CD4-positive, CD25-positive, alpha-beta regulatory T cell (primary cell): Measurements from ENCODE around the gene CISD2. TPM values are rescaled to one million over a fixed set of nuclear protein-coding genes. Genes with fewer than 3 reads are reported as not detected.
"Not testable (repeated sequence)": the region's sequence is repeated elsewhere in the genome, so short reads cannot be mapped to it uniquely, and the experiment has no call there.

Experiments
- ATAC-seq, 2 donors: fragments of 150-1000 bp; cut with Tn5 transposase; one replicate each; pipeline ENCODE4 v1.10.0; 2021; ENCODE audit warnings: low read depth in 2 of 2, moderate number of reproducible peaks in 2 of 2, moderate library complexity in 1 of 2
- DNase-seq, 3 donors: peaks; one replicate each; pipeline versions ENCODE4 v3.0.0 to v3.0.0-alpha.2; 2012 to 2022; ENCODE audit warnings: mixed read lengths in 1 of 3
- H3K27ac ChIP-seq: one replicate; pipeline ENCODE4 v1.7.0; 2013; ENCODE audit warnings: mild to moderate bottlenecking, low read length; ENCODE audit not compliant: insufficient read depth, poor library complexity, severe bottlenecking
- H3K27me3 ChIP-seq: one replicate; pipeline ENCODE4 v1.7.0; 2013; ENCODE audit warnings: low read length; ENCODE audit not compliant: control insufficient read depth, insufficient read depth
- H3K36me3 ChIP-seq: one replicate; pipeline ENCODE4 v1.7.0; 2013; ENCODE audit warnings: mild to moderate bottlenecking, low read length, moderate library complexity; ENCODE audit not compliant: control insufficient read depth, insufficient read depth
- H3K4me1 ChIP-seq: 2 replicates; pipeline ENCODE4 v1.7.0; 2013; ENCODE audit warnings: mild to moderate bottlenecking, low read length; ENCODE audit not compliant: insufficient read depth, control insufficient read depth, poor library complexity, severe bottlenecking
- H3K4me3 ChIP-seq: one replicate; pipeline ENCODE4 v1.7.0; 2013; ENCODE audit warnings: low read depth, mild to moderate bottlenecking, low read length, moderate library complexity
- H3K9me3 ChIP-seq, 2 experiments: 1 replicate in 1 of 2; 2 replicates in 1 of 2; pipeline ENCODE4 v1.7.0; 2013; ENCODE audit warnings: low read length in 2 of 2, mild to moderate bottlenecking in 1 of 2, moderate library complexity in 1 of 2; ENCODE audit not compliant: control insufficient read depth in 2 of 2
- H3K27ac Mint-ChIP-seq, 3 donors: one replicate each; pipeline ENCODE4 v1.8.0; 2020 to 2022; ENCODE audit warnings: mild to moderate bottlenecking in 3 of 3, mixed read lengths in 3 of 3, moderate library complexity in 2 of 3
- H3K27me3 Mint-ChIP-seq: one replicate; pipeline ENCODE4 v1.8.0; 2022; ENCODE audit warnings: mild to moderate bottlenecking, mixed read lengths
- H3K36me3 Mint-ChIP-seq: one replicate; pipeline ENCODE4 v1.8.0; 2020; ENCODE audit warnings: mixed read lengths
- H3K4me1 Mint-ChIP-seq, 4 donors: one replicate each; pipeline ENCODE4 v1.8.0; 2020 to 2022; ENCODE audit warnings: mixed read lengths in 4 of 4, mild to moderate bottlenecking in 1 of 4
- H3K4me3 Mint-ChIP-seq, 4 donors: one replicate each; pipeline ENCODE4 v1.8.0; 2020 to 2022; ENCODE audit warnings: mild to moderate bottlenecking in 4 of 4, mixed read lengths in 4 of 4, moderate library complexity in 3 of 4
- H3K9me3 Mint-ChIP-seq, 7 donors: one replicate each; pipeline ENCODE4 v1.8.0; 2020 to 2022; ENCODE audit warnings: mixed read lengths in 7 of 7, mild to moderate bottlenecking in 3 of 7, moderate library complexity in 2 of 7
- polyA plus RNA-seq, 4 donors: library from polyadenylated mRNA; unstranded; fragments of 300-500 nt; fragmentation: Illumina TruSeq; gene quantifications; one replicate each; pipeline ENCODE4 v1.2.3, GENCODE V29; 2021
- total RNA-seq: library from RNA; stranded (reverse); gene quantifications from one replicate; pipeline ENCODE4 v1.2.3, GENCODE V29; 2022

CISD2 gene
- total and polyA plus RNA-seq, 5 donors from 2014 or later, result 17.6 to 42.3 (median 30.2) TPM

GRCh38 chr4:102860611-102861324 lies 8.0 kb upstream of the CISD2 start:
- DNase-seq (no peak), ATAC-seq (no peak)
- Histone ChIP-seq H3K27me3 (no peaks in the 10 kb centered on the region), H3K4me1 (peaks cover 5% of the 10 kb centered on the region), H3K27ac (no peak overlapping the region), H3K9me3 (peaks cover 9 to 21% of the 10 kb centered on the region in 2 experiments), H3K36me3 (peaks cover 4% of the 10 kb centered on the region), H3K4me3 (no peak overlapping the region)
- H3K4me1 Mint-ChIP-seq, result peaks cover 15 to 19% (median 16%) of the 10 kb centered on the region in 4 donors
- H3K4me3 Mint-ChIP-seq, result no peak overlapping the region
- H3K36me3 Mint-ChIP-seq, result peaks cover 18% of the 10 kb centered on the region
- H3K27ac Mint-ChIP-seq, result no peak overlapping the region
- no peaks in the 10 kb centered on the region for H3K27me3 Mint-ChIP-seq
- peaks cover 0 to 18% (median 11%) of the 10 kb centered on the region in 7 donors for H3K9me3 Mint-ChIP-seq

GRCh38 chr4:102862016-102862415 lies 6.8 kb upstream of the CISD2 start:
- Histone ChIP-seq H3K9me3 (peaks cover 9 to 21% of the 10 kb centered on the region in 2 experiments), H3K4me3 (no peak overlapping the region), H3K27me3 (no peaks in the 10 kb centered on the region), H3K36me3 (peaks cover 4% of the 10 kb centered on the region), H3K27ac (no peak overlapping the region), H3K4me1 (peaks cover 7% of the 10 kb centered on the region)
- H3K4me1 Mint-ChIP-seq, result peaks cover 24 to 30% (median 28%) of the 10 kb centered on the region in 4 donors
- DNase-seq, result no peak
- H3K4me3 Mint-ChIP-seq, result no peak overlapping the region
- peaks cover 0 to 18% (median 11%) of the 10 kb centered on the region in 7 donors for H3K9me3 Mint-ChIP-seq
- H3K27me3 Mint-ChIP-seq, result no peaks in the 10 kb centered on the region
- ATAC-seq, result no peak
- peaks cover 18% of the 10 kb centered on the region for H3K36me3 Mint-ChIP-seq
- no peak overlapping the region for H3K27ac Mint-ChIP-seq

GRCh38 chr4:102862747-102863146 lies 6.0 kb upstream of the CISD2 start:
- peaks cover 0 to 18% (median 11%) of the 10 kb centered on the region in 7 donors for H3K9me3 Mint-ChIP-seq
- H3K4me1 Mint-ChIP-seq, result peaks cover 27 to 37% (median 34%) of the 10 kb centered on the region in 4 donors

GRCh38 chr4:102865327-102865726 lies 3.5 kb upstream of the CISD2 start:
- H3K27me3 ChIP-seq, H3K36me3 ChIP-seq, DNase-seq, H3K9me3 ChIP-seq, H3K4me3 ChIP-seq, H3K9me3 Mint-ChIP-seq, H3K36me3 Mint-ChIP-seq, H3K27me3 Mint-ChIP-seq, ATAC-seq, H3K27ac ChIP-seq: not testable (repeated sequence)
- Mint-ChIP-seq H3K4me1 (peaks cover 35 to 57% (median 43%) of the 10 kb centered on the region in 4 donors), H3K4me3 (peak overlapping the region in 3 of 4 donors; percentile 14 to 93 (median 85)), H3K27ac (peak overlapping the region in 1 of 3 donors; percentile 63)
- H3K4me1 ChIP-seq, result peaks cover 34% of the 10 kb centered on the region

More at GRCh38 chr4:102862747-102863146, 6.0 kb upstream of the CISD2 start:
- H3K27ac ChIP-seq, result no peak overlapping the region
- no peak overlapping the region for H3K4me3 ChIP-seq
- Mint-ChIP-seq H3K27ac (no peak overlapping the region), H3K36me3 (peaks cover 18% of the 10 kb centered on the region), H3K4me3 (no peak overlapping the region), H3K27me3 (no peaks in the 10 kb centered on the region)
- DNase-seq, result no peak
- peaks cover 9 to 21% of the 10 kb centered on the region in 2 experiments for H3K9me3 ChIP-seq
- H3K36me3 ChIP-seq, result peaks cover 4% of the 10 kb centered on the region
- peaks cover 15% of the 10 kb centered on the region for H3K4me1 ChIP-seq
- H3K27me3 ChIP-seq, result no peaks in the 10 kb centered on the region
- ATAC-seq, result no peak

GRCh38 chr4:102867278-102868152 lies 1.3 kb upstream of the CISD2 start:
- H3K4me3 ChIP-seq, result peak overlapping the region; percentile 93
- H3K27me3 ChIP-seq, result no peaks in the 10 kb centered on the region
- peak overlapping the region; percentile 98 for H3K27ac ChIP-seq
- ATAC-seq, result no peak
- no peaks in the 10 kb centered on the region for H3K36me3 ChIP-seq
- H3K4me1 ChIP-seq, result peaks cover 45% of the 10 kb centered on the region
- H3K27ac Mint-ChIP-seq, result peak overlapping the region; percentile 98 to 100 (median 99)
- H3K4me3 Mint-ChIP-seq, result peak overlapping the region; percentile 93 to 98 (median 98)
- no peaks in the 10 kb centered on the region for H3K27me3 Mint-ChIP-seq
- H3K4me1 Mint-ChIP-seq, result peaks cover 44 to 71% (median 52%) of the 10 kb centered on the region in 4 donors
- H3K36me3 Mint-ChIP-seq, result no peaks in the 10 kb centered on the region
- no peaks in the 10 kb centered on the region for H3K9me3 ChIP-seq
- H3K9me3 Mint-ChIP-seq, result no peaks in the 10 kb centered on the region
- no peak for DNase-seq

GRCh38 chr4:102868153-102868780 lies 525 bp upstream of the CISD2 start:
- H3K4me1 ChIP-seq, result peaks cover 45% of the 10 kb centered on the region
- ATAC-seq (no peak), DNase-seq (no peak)
- H3K27ac Mint-ChIP-seq, result peak overlapping the region; percentile 98 to 100 (median 99)
- peak overlapping the region; percentile 93 for H3K4me3 ChIP-seq
- H3K36me3 ChIP-seq, result no peaks in the 10 kb centered on the region
- no peaks in the 10 kb centered on the region for H3K27me3 ChIP-seq
- H3K9me3 Mint-ChIP-seq, result no peaks in the 10 kb centered on the region
- peak overlapping the region; percentile 93 to 98 (median 98) for H3K4me3 Mint-ChIP-seq
- H3K36me3 Mint-ChIP-seq, result peaks cover 6% of the 10 kb centered on the region
- peak overlapping the region; percentile 98 for H3K27ac ChIP-seq
- H3K9me3 ChIP-seq, result no peaks in the 10 kb centered on the region
- peaks cover 47 to 77% (median 54%) of the 10 kb centered on the region in 4 donors for H3K4me1 Mint-ChIP-seq
- no peaks in the 10 kb centered on the region for H3K27me3 Mint-ChIP-seq

- Mint-ChIP-seq H3K4me3 (peak overlapping the region; percentile 93 to 98 (median 98)), H3K36me3 (peaks cover 15% of the 10 kb centered on the region), H3K27ac (peak overlapping the region; percentile 97 to 100 (median 99)), H3K4me1 (peaks cover 42 to 75% (median 51%) of the 10 kb centered on the region in 4 donors), H3K27me3 (no peaks in the 10 kb centered on the region), H3K9me3 (no peaks in the 10 kb centered on the region)
- no peak for DNase-seq
- peaks cover 40% of the 10 kb centered on the region for H3K4me1 ChIP-seq
- H3K27ac ChIP-seq, result peak overlapping the region; percentile 98
- peak in 1 of 2 donors; percentile 25 for ATAC-seq
- H3K27me3 ChIP-seq, result no peaks in the 10 kb centered on the region
- peak overlapping the region; percentile 94 for H3K4me3 ChIP-seq
- no peaks in the 10 kb centered on the region for H3K9me3 ChIP-seq
- H3K36me3 ChIP-seq, result no peaks in the 10 kb centered on the region
Observed at GRCh38 chr4:102869569-102870197, 891 bp downstream of the CISD2 start.
